Spleen (tissue), 11 donors: Measurements from ENCODE around the gene FAM168B. TPM values are rescaled to one million over a fixed set of nuclear protein-coding genes. Genes with fewer than 3 reads are reported as not detected.
"Not testable (repeated sequence)": the region's sequence is repeated elsewhere in the genome, so short reads cannot be mapped to it uniquely, and the experiment has no call there.

Experiments used
- DNase-seq: peaks from one replicate; pipeline ENCODE4 v3.0.0-alpha.2; 2020
- H3K27ac ChIP-seq, 8 donors: fragments of 200-600 bp; sonication (generic) in 7 of 8; 1 replicate in 4 of 8; 2 replicates in 4 of 8; pipeline versions ENCODE4 v1.5.0 to v1.8.0; 2016 to 2021; ENCODE audit warnings: inconsistent platforms in 4 of 8, mild to moderate bottlenecking in 4 of 8, moderate library complexity in 1 of 8
- H3K27me3 ChIP-seq, 7 donors: fragments of 200-600 bp; sonication (generic) in 6 of 7; replicated peaks in 1 of 7; 1 replicate in 4 of 7; 2 replicates in 3 of 7; pipeline versions ENCODE4 v1.5.0 to v1.8.0; 2016 to 2021; ENCODE audit warnings: inconsistent platforms in 3 of 7, mild to moderate bottlenecking in 1 of 7
- H3K36me3 ChIP-seq, 6 donors: fragments of 200-600 bp; sonication (generic) in 5 of 6; 1 replicate in 4 of 6; 2 replicates in 2 of 6; pipeline versions ENCODE4 v1.5.0 to v1.8.0; 2016 to 2021; ENCODE audit warnings: inconsistent platforms in 2 of 6
- H3K4me1 ChIP-seq, 6 donors: fragments of 200-600 bp; sonication (generic) in 5 of 6; 1 replicate in 3 of 6; 2 replicates in 3 of 6; pipeline versions ENCODE4 v1.5.0 to v1.8.0; 2016 to 2021; ENCODE audit warnings: inconsistent platforms in 3 of 6
- H3K4me3 ChIP-seq, 8 donors: fragments of 200-600 bp; sonication (generic) in 7 of 8; 1 replicate in 4 of 8; 2 replicates in 4 of 8; pipeline versions ENCODE4 v1.5.0 to v1.8.0; 2016 to 2021; ENCODE audit warnings: inconsistent platforms in 4 of 8, mild to moderate bottlenecking in 4 of 8, moderate library complexity in 2 of 8
- H3K9me3 ChIP-seq, 8 donors: fragments of 200-600 bp; sonication (generic) in 7 of 8; 1 replicate in 4 of 8; 2 replicates in 4 of 8; pipeline versions ENCODE4 v1.5.0 to v1.8.0; 2016 to 2021; ENCODE audit warnings: inconsistent platforms in 4 of 8
- CTCF ChIP-seq, 11 experiments: fragments of 200-600 bp in 7 of 11; fragments of 450-650 bp in 4 of 11; sonication (generic) in 4 of 11; IDR thresholded peaks in 8 of 11; conservative IDR thresholded peaks in 3 of 11; 1 replicate in 7 of 11; 2 replicates in 4 of 11; pipeline versions ENCODE4 v1.4.0 to v1.8.0; 2016 to 2021; ENCODE audit warnings: antibody characterized with exemption in 11 of 11, inconsistent platforms in 4 of 11, mild to moderate bottlenecking in 1 of 11
- POLR2A ChIP-seq, 3 donors: fragments of 450-650 bp; IDR thresholded peaks; one replicate each; pipeline ENCODE4 v1.5.1; 2017; ENCODE audit warnings: antibody characterized with exemption in 3 of 3, mild to moderate bottlenecking in 1 of 3
- POLR2AphosphoS5 ChIP-seq, 3 donors: sonication (generic); formaldehyde crosslinking; IDR thresholded peaks; one replicate each; pipeline ENCODE4 v1.5.1; 2017; ENCODE audit warnings: antibody characterized with exemption in 3 of 3
- WGBS, 5 donors: extraction: QIAGEN DNeasy Blood & Tissue Kit in 3 of 5; methylation state at CpG; one replicate each; pipeline versions ENCODE4 v1.1.5 to v1.1.7; 2013 to 2018; 5-methylcytosine and 5-hydroxymethylcytosine counted together
- intact Hi-C: fragments of 100-400 bp; cut with DNase I; formaldehyde crosslinking; loops from one replicate; pipeline ENCODE4 v1.15.0; 2023; ENCODE audit warnings: low total_unique reads
- polyA plus RNA-seq, 3 donors: library from polyadenylated mRNA; stranded (reverse); fragments of 200-250 nt; gene quantifications; one replicate each; pipeline ENCODE4 v1.2.1, GENCODE V29; 2013
- total RNA-seq, 7 donors: library from RNA; depleted of rRNA in 3 of 7; stranded (reverse); fragments of >200 nt in 3 of 7; fragmentation: NEBNext Ultra II Directional in 4 of 7; extraction: Animal tissue kit (Norgen Biotek cat#: 25700) in 4 of 7; gene quantifications; one replicate each; pipeline versions ENCODE4 v1.1.0 to v1.2.1, GENCODE V29; 2016 to 2021
- donor health status: healthy with polysubstance abuse.
- donor health status: DM: no; HTN: no; CAD: no; lungs with moderate emphysema.
- donor health status: DM: no; HTN: no; CAD: no.
- donor health status: Bipolar disorder and iron deficiency.
- donor health status: healthy.
- donor health status: DM: no; HTN: no; CAD: no.
- donor health status: DM: yes; HTN: yes; CAD: no.

FAM168B gene
- total and polyA plus RNA-seq, 10 donors: 10.9 to 107 (median 57.5) TPM

GRCh38 chr2:131085646-131086045 lies 7.6 kb downstream of the FAM168B start:
- DNase-seq: no peak
- H3K4me3 ChIP-seq: no peak overlapping the region
- no peak for TF ChIP-seq POLR2AphosphoS5 (IDR thresholded peaks at IDR 0.05)
- no peak for TF ChIP-seq CTCF (IDR thresholded peaks at IDR 0.05 in 8 of 11, conservative IDR thresholded peaks at IDR 0.05 in 3 of 11)
- TF ChIP-seq POLR2A (IDR thresholded peaks at IDR 0.05): no peak
- WGBS, 5 donors: 66 to 87% (median 69%) methylated on average over 2 of the region's 2 CpGs
- intact Hi-C loops: no loop called here
- peaks cover 3 to 81% (median 29%) of the 10 kb centered on the region in 6 donors for H3K4me1 ChIP-seq
- H3K9me3 ChIP-seq: no peaks in the 10 kb centered on the region
- peak overlapping the region in 1 of 8 donors; percentile 36 for H3K27ac ChIP-seq
- peaks cover 4 to 98% (median 54%) of the 10 kb centered on the region in 6 donors for H3K36me3 ChIP-seq
- H3K27me3 ChIP-seq: no peaks in the 10 kb centered on the region

GRCh38 chr2:131081190-131081589 lies 12.1 kb downstream of the FAM168B start:
- TF ChIP-seq POLR2AphosphoS5 (IDR thresholded peaks at IDR 0.05): no peak
- no peak for TF ChIP-seq CTCF (IDR thresholded peaks at IDR 0.05 in 8 of 11, conservative IDR thresholded peaks at IDR 0.05 in 3 of 11)
- no peak for TF ChIP-seq POLR2A (IDR thresholded peaks at IDR 0.05)
- H3K27me3 ChIP-seq: no peaks in the 10 kb centered on the region

GRCh38 chr2:131079931-131080330 lies 13.3 kb downstream of the FAM168B start:
- intact Hi-C loops, DNase-seq, H3K27ac ChIP-seq, H3K4me3 ChIP-seq, H3K27me3 ChIP-seq, H3K9me3 ChIP-seq: not testable (repeated sequence)
- 92 to 98% (median 96%) methylated on average over 6 of the region's 6 CpGs for WGBS, 5 donors
- H3K36me3 ChIP-seq: peaks cover 3 to 98% (median 73%) of the 10 kb centered on the region in 6 donors
- peaks cover 0 to 75% (median 19%) of the 10 kb centered on the region in 6 donors for H3K4me1 ChIP-seq

More at GRCh38 chr2:131081190-131081589, 12.1 kb downstream of the FAM168B start:
- Histone ChIP-seq H3K4me1 (peaks cover 0 to 77% (median 29%) of the 10 kb centered on the region in 6 donors), H3K4me3 (no peak overlapping the region), H3K27ac (no peak overlapping the region), H3K9me3 (no peaks in the 10 kb centered on the region), H3K36me3 (peaks cover 0 to 98% (median 64%) of the 10 kb centered on the region in 6 donors)
- intact Hi-C loops: no loop called here
- DNase-seq: no peak
- 94 to 100% (median 95%) methylated on average over 4 of the region's 4 CpGs for WGBS, 5 donors

GRCh38 chr2:131077966-131078365 lies 15.3 kb downstream of the FAM168B start:
- DNase-seq: no peak
- Histone ChIP-seq H3K27me3 (no peaks in the 10 kb centered on the region), H3K27ac (no peak overlapping the region), H3K4me1 (peaks cover 0 to 63% (median 17%) of the 10 kb centered on the region in 6 donors), H3K9me3 (no peaks in the 10 kb centered on the region), H3K4me3 (no peak overlapping the region), H3K36me3 (peaks cover 3 to 100% (median 83%) of the 10 kb centered on the region in 6 donors)
- TF ChIP-seq POLR2A (IDR thresholded peaks at IDR 0.05): no peak
- TF ChIP-seq CTCF (IDR thresholded peaks at IDR 0.05 in 8 of 11, conservative IDR thresholded peaks at IDR 0.05 in 3 of 11): no peak
- no peak for TF ChIP-seq POLR2AphosphoS5 (IDR thresholded peaks at IDR 0.05)
- WGBS, 5 donors: 93 to 98% (median 96%) methylated on average over 3 of the region's 3 CpGs
- intact Hi-C loops: no loop called here
